NCI-H1930 (cell line): Measurements from ENCODE around the gene CADPS2.

Experiments
- DNase-seq, 2 experiments: peaks; one replicate each; lab custom pipeline; 2025; lab: John Stamatoyannopoulos, UW

Gene CADPS2

GRCh38 chr7:122886357-122887081 lies at the start of gene CADPS2:
Gene CADPS2, minus strand, starts transcription at chr7:122886460. Its CDS starts 123 bp downstream, at chr7:122886337.
- DNase-seq = peak; percentile 68 to 69

GRCh38 chr7:122935620-122936019 lies 49.4 kb upstream of the CADPS2 start:
- no peak for DNase-seq

GRCh38 chr7:122919643-122920181 lies 33.5 kb upstream of the CADPS2 start:
- no peak for DNase-seq

- no peak for DNase-seq
Observed at GRCh38 chr7:122914812-122915211, 28.6 kb upstream of the CADPS2 start.

GRCh38 chr7:122913608-122914007 lies 27.3 kb upstream of the CADPS2 start:
- DNase-seq = no peak

GRCh38 chr7:122902751-122903495 lies 16.7 kb upstream of the CADPS2 start:
- no peak for DNase-seq

GRCh38 chr7:122901250-122901649 lies 15.0 kb upstream of the CADPS2 start:
- no peak for DNase-seq

- no peak for DNase-seq
Observed at GRCh38 chr7:122896509-122896908, 10.2 kb upstream of the CADPS2 start.

- DNase-seq = no peak
Observed at GRCh38 chr7:122893486-122893885, 7.2 kb upstream of the CADPS2 start.

- no peak for DNase-seq
Observed at GRCh38 chr7:122889116-122889515, 2.9 kb upstream of the CADPS2 start.

GRCh38 chr7:122887848-122888247 lies 1.6 kb upstream of the CADPS2 start:
- no peak for DNase-seq

GRCh38 chr7:122887198-122887597 lies 938 bp upstream of the CADPS2 start:
- peak; percentile 65 to 70 for DNase-seq

GRCh38 chr7:122885583-122886356 lies 490 bp downstream of the CADPS2 start:
- peak in 1 of 2 experiments; percentile 22 for DNase-seq

- peak; percentile 96 to 97 for DNase-seq
Observed at GRCh38 chr7:122884186-122884585, 2.1 kb downstream of the CADPS2 start.

GRCh38 chr7:122883049-122883680 lies 3.1 kb downstream of the CADPS2 start:
- peak; percentile 15 to 27 for DNase-seq

GRCh38 chr7:122881324-122881723 lies 4.9 kb downstream of the CADPS2 start:
- no peak for DNase-seq

- no peak for DNase-seq
Observed at GRCh38 chr7:122869260-122869659, 17.0 kb downstream of the CADPS2 start.

GRCh38 chr7:122867471-122867980 lies 18.7 kb downstream of the CADPS2 start:
- DNase-seq = no peak

GRCh38 chr7:122864838-122865237 lies 21.4 kb downstream of the CADPS2 start:
- no peak for DNase-seq

GRCh38 chr7:122864016-122864415 lies 22.2 kb downstream of the CADPS2 start:
- no peak for DNase-seq

- no peak for DNase-seq
Observed at GRCh38 chr7:122858320-122858719, 27.9 kb downstream of the CADPS2 start.

GRCh38 chr7:122850528-122850927 lies 35.7 kb downstream of the CADPS2 start:
- no peak for DNase-seq
